ENCODE data around the gene CASKIN1. TPM values are rescaled to one million over a fixed set of nuclear protein-coding genes. Genes with fewer than 3 reads are reported as not detected.

CASKIN1 gene
- total RNA-seq, 1 donor = under 0.01 TPM

- no peak for DNase-seq (ENCODE audit: low read depth in 2 of 3, low spot score in 2 of 3)
Observed at GRCh38 chr16:2233046-2233775, 36.8 kb upstream of the CASKIN1 start.

- DNase-seq (ENCODE audit: low read depth in 2 of 3, low spot score in 2 of 3) = no peak
Observed at GRCh38 chr16:2232094-2232990, 35.9 kb upstream of the CASKIN1 start.

GRCh38 chr16:2231016-2231931 lies 34.9 kb upstream of the CASKIN1 start:
- DNase-seq (ENCODE audit: low read depth in 2 of 3, low spot score in 2 of 3) = no peak

- DNase-seq (ENCODE audit: low read depth in 2 of 3, low spot score in 2 of 3) = no peak
Observed at GRCh38 chr16:2230376-2230775, 34.0 kb upstream of the CASKIN1 start.

DNA sequence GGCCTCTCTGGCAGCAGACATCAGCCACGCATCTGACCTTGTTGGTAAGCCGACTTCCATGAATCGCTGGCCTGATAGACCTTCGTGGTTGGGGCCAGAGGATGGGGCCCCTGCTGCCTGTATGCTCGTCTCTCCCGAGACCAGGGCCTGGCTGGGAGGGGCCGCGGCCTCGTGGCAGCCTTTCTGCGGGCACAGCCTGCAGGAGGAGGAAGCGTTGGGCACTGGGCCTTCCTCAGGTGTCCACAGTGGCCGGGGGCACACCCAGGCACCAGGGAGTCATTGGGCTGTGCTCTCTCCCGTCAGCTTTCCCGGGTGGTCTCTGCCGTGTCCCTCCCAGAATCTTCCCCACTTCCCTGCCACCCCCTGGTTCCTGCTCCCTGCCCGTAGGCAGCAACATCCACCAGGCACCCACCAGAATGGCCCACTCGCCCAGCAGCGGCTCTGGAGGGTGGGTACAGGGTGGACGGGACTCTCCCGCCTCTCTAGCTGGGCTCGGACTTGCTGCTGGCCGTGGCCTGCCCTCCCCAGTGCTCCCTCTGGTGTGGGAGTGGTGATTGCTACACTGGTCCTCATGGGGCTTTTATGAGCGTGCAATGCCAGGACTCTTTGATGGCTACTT lies 33.3 kb upstream of the CASKIN1 start:
- DNase-seq (ENCODE audit: low read depth in 2 of 3, low spot score in 2 of 3) = no peak

GRCh38 chr16:2229091-2229490 lies 32.7 kb upstream of the CASKIN1 start:
- DNase-seq (ENCODE audit: low read depth in 2 of 3, low spot score in 2 of 3) = no peak

- no peak for DNase-seq (ENCODE audit: low read depth in 2 of 3, low spot score in 2 of 3)
Observed at GRCh38 chr16:2228161-2228824, 31.9 kb upstream of the CASKIN1 start.

- no peak for DNase-seq (ENCODE audit: low read depth in 2 of 3, low spot score in 2 of 3)
Observed at GRCh38 chr16:2226918-2227317, 30.5 kb upstream of the CASKIN1 start.

GRCh38 chr16:2226245-2226793 lies 29.9 kb upstream of the CASKIN1 start:
- no peak for DNase-seq (ENCODE audit: low read depth in 2 of 3, low spot score in 2 of 3)

- peak in 2 of 3 donors; percentile 28 to 29 for DNase-seq (ENCODE audit: low read depth in 2 of 3, low spot score in 2 of 3)
Observed at GRCh38 chr16:2223942-2224486, 27.6 kb upstream of the CASKIN1 start.

- DNase-seq (ENCODE audit: low read depth in 2 of 3, low spot score in 2 of 3) = peak; percentile 95 to 100 (median 99)
Observed at GRCh38 chr16:2223221-2223941, 27.0 kb upstream of the CASKIN1 start, which contains the start of gene E4F1. Gene E4F1 (plus strand): TSS chr16:2223591. CDS start chr16:2223614, 23 bp downstream.

- no peak for DNase-seq (ENCODE audit: low read depth in 2 of 3, low spot score in 2 of 3)
Observed at GRCh38 chr16:2216330-2216729, 19.9 kb upstream of the CASKIN1 start.

DNA sequence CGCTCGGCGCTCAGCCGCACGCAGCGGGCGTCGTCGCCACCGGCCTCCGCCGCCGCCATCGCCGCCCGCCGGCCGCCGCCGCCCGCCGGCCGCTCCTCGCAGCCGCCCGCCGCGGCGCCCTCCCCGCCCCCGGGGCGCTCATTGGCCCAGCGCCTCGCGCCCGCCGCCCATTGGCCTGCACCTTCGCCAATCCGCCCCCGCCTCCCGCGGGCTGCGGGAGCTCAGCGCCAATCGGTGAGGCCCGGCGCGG lies 18.2 kb upstream of the CASKIN1 start, which contains the start of gene PGP:
TSS of gene PGP (minus strand) at position 122 of the 250 bp plus-strand sequence. CDS start at position 59, 63 bp downstream.
- no peak for DNase-seq (ENCODE audit: low read depth in 2 of 3, low spot score in 2 of 3)

- peak in 1 of 3 donors; percentile 42 for DNase-seq (ENCODE audit: low read depth in 2 of 3, low spot score in 2 of 3)
Observed at GRCh38 chr16:2213817-2214718, 17.7 kb upstream of the CASKIN1 start.

- DNase-seq (ENCODE audit: low read depth in 2 of 3, low spot score in 2 of 3) = no peak
Observed at GRCh38 chr16:2212362-2213324, 16.2 kb upstream of the CASKIN1 start.

DNA sequence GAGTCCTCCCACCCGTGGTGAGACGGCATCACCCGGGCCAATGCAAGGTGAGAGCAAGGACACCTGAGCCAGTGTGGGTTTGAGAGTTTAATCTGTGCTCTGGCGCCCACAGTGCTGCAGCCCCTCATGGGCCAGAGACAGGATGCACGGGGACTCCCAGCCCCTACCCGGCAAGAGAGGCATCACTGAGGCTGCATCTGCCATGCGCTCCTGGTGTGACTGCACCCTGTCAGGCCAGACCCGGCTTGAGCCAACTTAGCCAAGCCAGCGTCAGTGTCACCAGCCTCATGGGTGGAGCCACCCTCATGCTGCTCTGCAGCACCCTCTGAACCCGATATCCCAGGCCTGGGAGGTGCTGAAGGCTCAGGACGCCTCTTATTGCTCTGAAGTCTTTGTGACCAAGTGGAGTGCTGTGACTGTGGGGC lies 15.5 kb upstream of the CASKIN1 start:
- DNase-seq (ENCODE audit: low read depth in 2 of 3, low spot score in 2 of 3) = no peak

Measured in hematopoietic multipotent progenitor cell (in vitro differentiated cells).